GM18868 (cell line): ENCODE data around the gene ZHX3.
A peak's percentile ranks its signal among the peaks of the same experiment; 100 is the strongest.

Experiments
- ATAC-seq: cut with Tn5 transposase; IDR thresholded peaks from one replicate; pipeline ENCODE4 v1.9.1; 2021; ENCODE audit warnings: mild to moderate bottlenecking, moderate library complexity; ENCODE audit not compliant: unreplicated experiment

ZHX3 gene

DNA sequence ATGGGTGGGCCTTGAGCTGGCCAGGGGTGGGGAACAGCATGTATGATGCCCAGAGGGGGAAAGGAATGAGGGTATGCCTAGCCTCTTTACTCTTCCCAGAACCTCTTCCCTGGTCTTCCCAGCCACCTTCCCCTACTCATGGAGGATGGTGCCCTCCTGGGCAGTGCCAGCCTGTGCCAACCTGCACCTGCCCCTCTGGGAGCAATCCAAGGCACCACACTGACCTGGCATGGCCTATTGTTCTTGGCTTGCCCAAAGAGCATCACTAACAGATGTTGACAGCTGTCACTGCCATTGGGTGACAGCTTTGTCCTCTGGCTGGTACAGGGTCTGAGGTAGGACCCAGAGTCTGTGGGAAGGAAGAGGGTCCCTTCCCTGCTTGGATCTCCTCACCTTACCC is 36.0 kb upstream of the ZHX3 start:
- no peak for ATAC-seq

GRCh38 chr20:41352666-41353065 is 35.1 kb upstream of the ZHX3 start:
- ATAC-seq, result no peak

GRCh38 chr20:41352106-41352505 is 34.6 kb upstream of the ZHX3 start:
- no peak for ATAC-seq

GRCh38 chr20:41350408-41350962 is 33.0 kb upstream of the ZHX3 start:
- ATAC-seq, result no peak

- ATAC-seq, result no peak
Measured at GRCh38 chr20:41349943-41350342, 32.4 kb upstream of the ZHX3 start.

DNA sequence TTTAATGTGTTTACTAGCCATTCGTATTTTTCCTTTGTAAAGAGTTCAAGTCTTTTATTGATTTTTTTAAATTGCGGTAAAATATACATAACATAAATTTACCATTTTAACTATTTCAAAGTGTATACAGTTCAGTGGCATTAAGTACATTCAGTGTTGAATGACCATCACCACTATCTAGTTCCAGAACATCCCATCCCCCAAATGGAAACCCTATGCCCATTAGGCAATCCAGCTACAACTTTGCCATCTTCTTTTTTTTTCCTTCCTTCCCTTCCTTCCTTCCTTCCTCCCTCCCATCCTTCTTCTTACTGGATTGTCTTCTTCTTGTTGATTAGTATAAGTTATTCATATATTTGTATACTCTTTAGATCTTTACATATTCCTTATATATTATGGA is 31.7 kb upstream of the ZHX3 start:
- ATAC-seq, result no peak

DNA sequence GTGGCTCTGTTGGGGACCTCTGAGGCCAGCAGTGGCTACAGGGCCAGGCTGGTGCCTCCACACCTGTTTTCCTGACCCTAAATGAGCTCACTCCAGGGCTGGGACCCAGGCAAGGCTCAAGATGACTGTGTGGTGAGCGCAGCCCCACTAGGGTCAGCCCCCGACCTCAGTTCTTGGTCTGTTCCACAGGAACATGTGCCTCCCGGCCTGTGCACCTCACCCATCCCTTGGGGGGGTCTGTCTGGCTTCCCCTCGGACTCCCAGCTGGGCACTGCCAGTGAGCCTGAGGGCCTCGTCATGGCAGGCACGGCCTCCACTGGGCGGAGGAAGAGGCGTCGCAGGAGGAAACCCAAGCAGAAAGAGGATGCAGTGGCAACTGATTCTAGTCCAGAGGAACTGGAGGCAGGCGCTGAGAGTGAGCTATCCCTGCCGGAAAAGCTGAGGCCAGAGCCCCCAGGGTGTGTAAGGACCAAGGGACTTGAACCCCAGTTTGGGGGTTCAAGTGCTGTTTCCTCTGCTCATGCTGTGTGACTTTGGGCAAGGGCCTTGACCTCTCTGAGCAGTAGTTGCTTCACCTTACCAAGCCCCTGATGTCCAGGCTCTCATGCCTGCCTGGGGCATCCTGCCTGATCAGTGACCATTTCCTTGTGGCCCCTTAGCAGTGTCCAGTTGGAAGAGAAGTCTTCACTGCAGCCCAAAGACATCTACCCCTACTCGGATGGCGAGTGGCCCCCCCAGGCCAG is 31.1 kb upstream of the ZHX3 start:
- no peak for ATAC-seq

DNA sequence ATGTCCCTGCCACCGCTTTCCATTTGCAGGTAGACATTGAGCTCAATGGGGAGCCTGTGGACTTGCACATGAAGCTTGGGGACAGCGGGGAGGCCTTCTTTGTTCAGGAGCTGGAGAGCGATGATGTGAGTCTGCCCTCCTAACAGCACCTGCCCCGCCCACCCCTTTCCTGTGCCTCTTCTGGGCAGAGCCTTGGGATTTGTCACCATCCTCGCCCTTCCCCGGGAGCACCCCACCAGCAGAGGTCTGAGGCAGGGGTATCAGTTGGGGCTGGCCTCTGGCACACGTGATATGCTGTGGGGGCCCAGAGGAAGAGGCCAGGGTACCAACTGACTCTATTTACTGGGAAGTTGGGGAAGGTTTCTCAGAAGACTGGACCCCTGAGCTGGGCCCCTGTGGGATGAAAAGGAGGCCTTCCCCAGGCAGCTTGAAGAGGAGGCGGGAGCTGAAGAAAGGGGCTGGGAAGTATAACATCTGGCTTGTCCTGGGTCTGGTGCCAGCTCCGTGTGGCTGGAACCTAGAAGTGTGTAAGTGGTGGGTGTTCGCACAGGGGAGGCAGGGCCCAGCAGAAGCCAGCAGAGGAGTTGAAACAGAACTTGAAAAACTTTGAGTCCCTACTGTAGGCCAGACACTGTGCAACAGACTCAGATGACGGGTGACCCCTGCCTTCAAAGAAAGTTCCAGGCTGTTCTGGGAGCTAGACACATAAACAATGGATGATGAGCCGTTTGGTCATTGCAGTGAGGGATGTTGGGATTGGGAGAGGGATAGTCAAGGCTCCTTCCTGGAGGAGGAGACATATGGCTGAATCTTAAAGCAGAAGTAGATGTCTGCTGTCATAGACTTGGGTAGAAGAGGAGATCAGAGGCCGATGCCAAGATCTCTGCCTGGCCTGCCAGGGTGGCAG is 30.2 kb upstream of the ZHX3 start:
- no peak for ATAC-seq

DNA sequence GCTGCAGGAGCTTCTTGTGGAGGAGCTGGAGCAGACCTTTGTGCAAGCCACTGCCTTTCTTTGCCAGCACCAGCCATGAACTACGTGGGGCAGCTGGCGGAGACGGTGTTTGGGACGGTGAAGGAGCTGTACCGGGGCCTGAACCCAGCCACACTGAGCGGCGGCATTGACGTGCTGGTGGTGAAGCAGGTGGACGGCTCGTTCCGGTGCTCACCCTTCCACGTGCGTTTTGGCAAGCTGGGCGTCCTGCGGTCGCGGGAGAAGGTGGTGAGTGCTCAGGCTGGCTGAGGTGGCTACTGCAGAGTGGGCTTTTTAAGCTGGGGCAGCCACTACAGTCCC is 28.2 kb upstream of the ZHX3 start:
- ATAC-seq, result no peak

DNA sequence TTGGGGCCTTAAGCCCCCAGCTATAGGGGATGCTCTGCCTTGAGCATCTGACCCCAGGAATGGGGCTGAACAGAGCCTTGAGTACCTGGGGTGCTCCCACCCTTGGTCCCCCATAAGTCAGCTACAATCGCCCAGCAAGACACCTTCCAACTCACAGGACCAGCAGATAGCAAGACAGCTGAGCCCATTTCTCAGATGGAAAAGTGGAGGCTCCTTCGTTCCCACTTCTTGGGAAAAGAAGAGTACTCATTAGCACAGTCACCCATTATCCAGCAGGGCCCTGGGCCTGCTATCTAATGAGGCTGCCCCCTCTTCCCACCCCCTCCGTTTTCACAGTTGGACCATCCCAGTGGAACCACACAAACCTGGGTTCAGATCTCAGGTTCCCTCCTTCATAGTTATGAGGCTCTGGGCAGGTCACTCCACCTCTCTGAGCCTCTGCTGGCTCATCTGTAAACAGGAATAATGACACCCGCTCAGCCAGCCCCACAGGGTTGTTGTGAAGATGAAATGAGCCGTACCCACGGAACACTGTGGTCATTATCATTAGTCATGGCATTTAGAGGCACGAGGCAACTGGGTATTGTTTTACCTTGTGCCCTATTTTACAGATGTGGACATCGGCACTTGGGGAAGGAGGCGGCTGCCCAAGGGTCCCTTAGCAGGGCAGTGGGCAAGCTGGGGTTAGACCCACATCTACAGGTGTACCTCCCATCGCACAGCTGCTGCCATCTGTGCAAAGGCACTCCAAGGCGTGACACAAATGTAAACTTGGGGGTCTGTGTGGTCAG is 27.6 kb upstream of the ZHX3 start:
- ATAC-seq, result no peak

- no peak for ATAC-seq
Measured at GRCh38 chr20:41344477-41344876, 26.9 kb upstream of the ZHX3 start.

- ATAC-seq, result no peak
Measured at GRCh38 chr20:41342474-41343464, 25.2 kb upstream of the ZHX3 start.

DNA sequence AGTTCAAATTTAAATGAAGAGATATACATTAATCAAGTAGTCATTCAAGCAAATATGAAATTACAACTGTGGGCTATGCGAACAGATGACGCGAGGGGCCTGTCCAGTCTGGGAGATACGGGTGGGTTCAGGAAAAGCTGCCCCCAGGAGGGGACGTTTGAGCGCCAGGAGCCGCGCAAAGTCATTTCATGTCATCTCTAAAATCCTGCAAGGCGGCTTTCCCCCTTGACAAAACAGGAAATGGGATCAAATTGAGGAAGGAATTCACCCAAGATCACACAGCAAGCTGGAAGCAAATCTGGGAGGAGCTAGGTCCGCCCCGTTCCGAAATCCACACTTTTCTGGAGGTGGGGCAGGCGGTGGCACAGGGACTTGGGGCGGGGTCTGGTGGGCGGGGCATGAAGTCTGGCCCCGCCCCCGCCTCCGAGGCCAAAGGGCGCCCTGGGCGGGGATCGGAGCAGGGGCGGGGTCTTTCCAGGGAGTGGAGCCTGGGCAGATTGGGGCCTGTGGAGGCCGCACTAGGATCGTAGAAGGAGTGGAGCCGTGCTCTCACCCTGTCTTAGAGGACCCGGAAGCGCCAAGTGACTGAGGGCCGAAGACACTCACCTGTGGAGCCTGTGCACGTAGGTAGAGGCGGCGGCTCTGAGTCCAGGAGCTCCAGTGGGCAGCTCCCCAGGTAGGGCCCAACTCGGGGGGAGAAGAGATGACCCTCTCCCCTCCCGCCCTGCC is 23.0 kb upstream of the ZHX3 start, which contains the start of gene LPIN3:
LPIN3 (plus strand) TSS at position 495 of the 729 bp plus-strand sequence. CDS start 4,983 bp downstream, outside the sequence.
- ATAC-seq, result peak; percentile 59

DNA sequence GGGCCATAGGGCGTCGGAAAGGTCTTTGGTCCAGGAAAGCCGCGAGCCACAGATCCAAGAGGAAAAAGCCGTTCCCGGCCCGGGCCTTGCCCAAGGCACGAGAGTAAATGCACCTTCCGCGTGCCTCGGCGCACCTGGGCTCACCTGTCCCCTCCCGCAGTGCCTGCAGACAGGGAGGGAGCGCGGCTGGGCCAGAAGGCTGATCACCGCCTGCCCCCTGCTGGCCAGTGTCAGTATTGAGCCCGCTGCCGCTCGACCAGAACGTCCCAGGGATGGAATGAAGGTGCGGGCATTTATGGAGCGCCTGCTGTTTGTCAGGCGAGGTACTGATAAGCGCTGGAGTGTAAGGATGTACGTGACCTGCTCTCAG is 22.4 kb upstream of the ZHX3 start:
- no peak for ATAC-seq

GRCh38 chr20:41336711-41337492 is 19.4 kb upstream of the ZHX3 start:
- no peak for ATAC-seq

DNA sequence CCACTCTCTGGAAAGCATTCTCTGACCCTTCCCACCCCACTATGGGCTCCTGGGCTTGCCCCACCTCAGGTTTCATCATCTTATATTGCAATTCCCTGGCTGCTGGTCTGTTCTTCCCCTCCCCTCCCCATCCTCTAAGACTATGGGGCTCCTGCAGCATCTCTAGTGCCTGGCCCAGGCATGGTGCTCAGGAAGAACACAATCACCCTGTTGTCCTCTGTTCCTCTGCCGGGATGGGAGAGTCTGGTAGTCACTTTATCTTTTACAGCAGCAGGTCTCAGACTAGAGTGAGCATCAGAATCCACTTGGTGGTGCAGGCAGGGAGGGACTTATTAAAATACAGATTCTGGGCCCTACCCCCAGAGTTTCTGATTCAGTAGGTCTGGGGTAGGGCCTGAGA is 18.1 kb upstream of the ZHX3 start:
- ATAC-seq, result no peak

GRCh38 chr20:41334443-41335421 is 17.2 kb upstream of the ZHX3 start:
- no peak for ATAC-seq
